IPS DF 4.7 (cell line): ENCODE results near the gene FSHR.

Source experiments
- DNase-seq: peaks from one replicate; pipeline ENCODE4 v3.0.0-alpha.2; 2013; ENCODE audit warnings: low spot score; ENCODE audit errors: extremely low read depth

FSHR gene

DNA sequence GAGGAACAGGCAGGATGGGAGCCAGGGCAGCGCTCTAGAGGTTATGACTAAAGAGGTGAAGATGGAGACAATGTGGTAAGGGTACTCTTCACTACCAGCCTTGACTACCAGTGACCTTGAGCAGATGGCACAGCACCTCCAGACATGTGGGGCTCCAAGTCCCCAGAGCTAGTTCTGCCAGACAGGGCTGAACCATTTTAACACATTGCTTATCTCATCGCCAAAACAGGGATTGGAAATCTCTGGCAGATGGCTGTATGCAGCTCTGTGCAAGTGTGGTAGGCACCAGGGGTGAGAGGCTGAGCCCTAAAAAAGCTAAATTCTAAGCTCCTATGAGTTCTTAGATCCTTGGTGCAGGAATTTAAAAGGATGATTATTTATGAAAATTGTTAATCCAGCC is 41.3 kb downstream of the FSHR start:
- DNase-seq, result no peak

DNA sequence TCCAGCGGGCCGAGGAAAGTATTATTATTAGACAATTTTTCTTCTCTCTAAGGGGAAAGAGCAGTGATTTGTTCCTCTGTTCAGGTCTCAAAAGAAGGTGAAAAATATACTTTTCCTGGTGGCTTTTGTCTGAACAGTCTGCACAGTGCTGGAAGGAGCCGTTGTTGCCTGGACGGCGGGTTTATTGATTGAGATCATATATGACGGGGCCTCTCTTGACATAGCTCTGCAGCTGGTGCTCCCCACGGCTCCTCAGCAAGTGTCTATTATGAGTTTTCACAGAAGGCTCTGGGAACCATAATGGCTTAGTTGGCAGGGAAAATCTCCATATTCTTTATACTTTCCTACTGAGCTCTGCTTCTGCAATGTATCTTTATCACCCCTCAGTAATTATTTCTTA is 42.9 kb downstream of the FSHR start:
- no peak for DNase-seq

DNA sequence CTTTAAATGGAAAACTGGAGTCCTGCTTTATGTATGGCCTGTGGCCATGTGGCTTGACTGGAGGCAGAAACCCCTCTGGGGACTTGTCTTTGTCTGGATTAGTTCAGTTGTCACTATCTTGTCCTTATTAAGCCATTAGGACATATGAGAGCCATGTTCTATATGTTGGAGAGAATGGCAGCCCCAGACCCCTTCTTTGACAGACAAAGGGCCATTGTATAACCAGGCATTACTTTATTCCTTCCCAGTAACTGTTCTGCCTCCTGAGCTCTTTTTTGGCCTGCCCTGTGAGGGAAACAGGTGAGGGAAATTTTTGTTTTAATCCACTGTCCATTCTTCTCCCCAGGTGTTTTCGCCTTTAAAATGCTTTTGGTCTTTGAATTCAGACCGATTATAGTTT is 43.3 kb downstream of the FSHR start:
- DNase-seq, result no peak

DNA sequence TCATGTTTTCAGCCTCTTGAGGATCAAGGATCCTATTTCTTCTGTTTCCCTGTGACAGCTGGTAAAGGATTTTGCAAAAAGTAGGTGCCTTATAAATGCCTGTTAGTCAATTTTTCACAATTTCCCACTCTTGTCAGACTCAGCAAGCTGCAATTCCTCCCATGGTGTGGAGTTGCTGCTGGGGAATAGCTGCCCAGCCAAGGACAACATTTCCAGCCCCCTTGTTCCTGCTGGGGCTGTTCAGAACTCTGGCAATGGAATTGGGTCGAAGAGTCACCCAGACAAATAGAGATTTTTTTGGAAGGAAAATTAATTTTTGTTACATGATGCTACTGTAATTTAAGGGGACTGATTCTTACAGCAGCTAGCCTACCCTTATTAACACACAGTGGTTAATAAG is 43.7 kb downstream of the FSHR start:
- no peak for DNase-seq

DNA sequence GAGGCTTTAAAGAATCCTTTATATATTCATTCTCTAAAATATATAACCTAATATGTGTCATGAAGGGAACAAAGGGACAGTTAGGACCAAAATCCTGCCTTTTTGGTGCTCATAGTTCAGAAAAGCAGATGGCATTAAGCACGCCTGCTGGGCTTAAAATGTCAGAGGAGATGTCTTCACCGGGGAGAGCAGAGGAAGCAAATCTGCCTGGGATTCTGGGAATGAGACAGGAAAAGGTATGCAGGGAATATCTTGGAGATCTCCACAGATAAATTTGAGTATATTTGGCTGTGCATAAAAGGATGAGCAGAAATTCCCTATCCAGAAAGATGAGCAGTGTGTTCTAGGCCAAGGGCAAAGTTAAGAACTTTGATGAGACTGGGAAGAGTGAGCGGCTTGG is 45.5 kb downstream of the FSHR start:
- DNase-seq, result no peak

DNA sequence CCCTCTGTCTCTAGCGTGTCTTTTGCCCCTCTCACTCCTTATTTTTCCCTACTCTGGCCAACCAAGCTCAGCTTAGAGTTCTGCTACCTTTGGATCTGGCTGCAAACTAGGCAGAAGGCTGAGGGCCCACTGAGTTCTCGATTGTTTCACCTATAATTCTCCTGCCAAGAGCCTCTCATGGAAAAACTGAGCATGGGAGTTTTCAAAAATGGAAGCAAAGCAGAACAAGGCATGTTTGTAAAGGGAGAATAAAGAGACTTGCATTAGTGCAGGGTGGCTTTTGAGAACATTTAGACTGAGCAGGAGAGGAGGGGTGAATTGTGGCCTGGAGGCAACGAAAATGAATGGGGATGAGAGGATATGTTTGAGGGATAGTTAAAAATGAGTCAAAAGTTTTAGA is 45.9 kb downstream of the FSHR start:
- DNase-seq, result no peak

DNA sequence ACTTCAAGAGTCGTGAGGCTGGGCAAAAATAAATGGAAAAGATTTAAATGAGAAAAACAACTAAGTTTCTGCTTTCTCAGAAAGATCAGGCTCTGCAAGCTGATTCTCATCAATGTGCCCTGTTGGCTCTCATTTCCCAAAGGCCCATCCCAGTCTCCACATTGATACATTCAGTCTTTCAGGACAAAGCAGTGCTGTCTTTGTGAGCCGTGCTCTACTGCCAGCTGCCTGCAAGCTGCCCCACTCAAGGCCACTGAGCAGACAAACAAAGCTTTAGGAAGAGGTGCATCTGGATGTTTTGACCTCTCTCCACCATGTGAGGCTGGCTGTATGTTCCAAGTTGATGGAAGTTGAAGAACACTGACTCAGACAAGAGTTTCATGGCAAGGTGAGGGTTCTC is 48.8 kb downstream of the FSHR start:
- DNase-seq, result no peak

DNA sequence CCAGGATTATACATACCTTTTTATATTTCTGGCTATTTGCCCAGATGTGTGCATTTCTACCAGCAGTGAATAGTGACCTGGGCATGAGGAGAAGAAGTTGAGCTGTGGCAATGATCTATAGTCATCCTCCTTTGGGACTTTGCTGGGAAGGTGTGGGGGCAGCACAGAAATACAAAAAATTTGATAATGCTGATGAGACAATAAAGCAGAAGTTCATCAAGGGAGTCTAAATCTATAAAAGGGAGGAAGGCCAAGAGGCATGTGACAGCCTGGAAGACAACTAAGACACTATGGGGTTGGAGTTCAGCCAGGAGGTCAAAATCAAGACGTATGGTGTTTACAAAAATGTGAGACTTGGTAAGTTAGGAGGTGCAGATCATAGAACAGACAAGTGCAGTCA is 52.2 kb downstream of the FSHR start:
- DNase-seq, result no peak

DNA sequence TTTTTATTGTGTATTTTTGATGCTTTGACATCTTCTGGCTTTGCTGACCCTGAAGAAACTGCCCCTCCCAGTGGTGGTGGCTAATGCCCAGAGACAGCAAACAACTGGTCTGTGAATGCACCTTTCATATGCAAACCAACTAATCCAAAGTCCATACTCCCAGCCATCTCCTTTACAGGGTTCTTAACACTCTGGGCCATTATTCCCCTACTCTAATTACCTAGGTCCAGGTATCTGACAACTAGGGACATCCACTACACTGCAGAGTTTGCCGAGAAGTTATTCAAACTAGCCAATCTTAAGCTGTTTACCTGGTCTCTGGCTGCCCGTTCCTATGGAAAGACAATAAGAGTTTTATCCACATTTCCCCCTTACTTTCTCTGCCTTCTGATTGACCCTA is 73.6 kb downstream of the FSHR start:
- peak; percentile 58 for DNase-seq

DNA sequence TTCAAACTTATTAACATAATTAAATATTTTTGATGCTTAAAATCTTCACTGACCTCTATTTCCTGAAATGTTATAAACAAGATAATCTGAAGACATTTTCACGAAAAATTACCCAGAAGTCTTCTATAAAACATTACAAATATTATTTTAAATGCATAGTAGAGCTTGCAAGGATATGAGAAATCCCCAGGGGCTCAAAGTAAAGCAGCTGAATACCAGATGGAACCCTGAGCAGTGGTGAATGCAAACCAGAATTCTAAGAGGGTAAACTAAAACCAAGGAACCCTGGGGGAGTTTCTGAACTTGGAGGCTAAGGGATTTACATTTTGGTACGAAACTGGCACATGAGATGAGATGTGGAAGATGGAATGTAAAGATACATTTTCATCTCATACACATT is 83.6 kb downstream of the FSHR start:
- no peak for DNase-seq

DNA sequence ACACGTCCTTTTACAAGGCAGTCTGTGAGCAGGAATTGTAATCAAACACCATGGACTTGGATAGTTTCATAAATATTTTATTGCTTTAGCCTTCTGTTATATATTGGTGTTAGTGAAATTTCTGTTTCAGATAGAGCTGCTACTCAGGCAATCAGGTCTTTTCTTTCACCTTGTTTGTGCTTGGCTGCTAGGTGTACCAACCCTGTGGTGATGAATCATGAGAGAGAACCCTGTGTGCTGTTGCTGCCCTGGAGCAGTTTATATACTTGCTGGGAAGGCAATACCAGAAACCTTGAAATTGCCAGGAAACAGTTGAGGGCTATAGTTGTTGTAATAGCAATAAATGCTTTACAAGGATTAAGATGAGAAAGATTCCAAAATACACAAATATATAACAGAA is 84.5 kb downstream of the FSHR start:
- DNase-seq, result no peak

DNA sequence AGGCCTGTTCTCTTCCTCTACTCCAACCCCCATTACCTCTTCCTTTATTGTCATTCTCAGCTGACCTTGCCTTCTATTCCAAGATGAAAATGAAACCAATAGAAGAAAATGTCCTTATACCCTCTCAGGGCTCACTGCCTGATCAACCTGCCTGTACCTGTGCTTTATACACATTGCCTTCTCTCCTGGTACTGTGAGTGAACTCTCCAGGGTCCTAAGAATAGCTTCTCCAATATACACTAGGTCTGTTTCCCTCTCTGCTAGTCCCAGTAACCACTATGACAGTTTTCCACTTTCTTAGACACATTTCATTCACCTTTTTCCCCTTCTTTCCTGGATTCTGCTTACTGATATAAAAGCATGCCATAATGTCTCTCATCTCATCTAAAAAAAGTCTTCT is 85.7 kb downstream of the FSHR start:
- no peak for DNase-seq

DNA sequence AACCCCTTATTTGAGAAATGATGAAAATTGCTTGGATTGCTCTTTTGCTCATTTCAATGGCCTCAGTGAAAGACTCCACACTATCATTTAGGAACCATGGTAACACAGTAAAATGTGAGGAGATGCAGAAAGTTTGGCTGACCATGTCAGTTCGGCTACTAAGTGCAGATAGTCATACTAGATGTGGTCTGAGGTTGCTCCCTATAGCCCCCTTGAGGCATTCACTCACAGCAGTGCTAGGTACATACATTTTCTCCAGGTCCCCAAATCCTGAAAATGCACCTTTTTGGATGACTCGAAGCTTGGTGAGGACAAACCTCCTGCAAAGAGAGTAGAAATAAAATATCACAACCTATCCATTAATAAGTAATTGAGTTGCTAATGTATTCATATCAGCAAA is 86.3 kb downstream of the FSHR start:
- DNase-seq, result no peak

DNA sequence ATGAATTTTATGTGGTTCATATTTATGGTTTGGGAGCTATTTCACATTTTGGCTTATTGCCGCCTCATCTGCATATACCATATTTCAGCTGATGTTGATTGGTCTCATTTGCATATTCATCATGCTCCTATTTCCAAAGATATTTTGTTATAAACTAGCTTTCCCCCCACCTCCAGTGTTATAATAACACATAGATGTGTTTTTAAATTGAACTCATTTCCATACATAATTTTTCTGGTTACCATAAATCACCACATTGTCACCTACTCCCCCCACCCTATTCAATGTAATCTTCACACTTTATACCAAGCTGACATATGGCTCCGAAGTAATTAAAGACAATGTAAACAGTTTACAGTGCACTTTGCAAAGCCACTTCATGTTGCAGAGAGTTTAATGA is 101.2 kb downstream of the FSHR start:
- DNase-seq, result no peak

DNA sequence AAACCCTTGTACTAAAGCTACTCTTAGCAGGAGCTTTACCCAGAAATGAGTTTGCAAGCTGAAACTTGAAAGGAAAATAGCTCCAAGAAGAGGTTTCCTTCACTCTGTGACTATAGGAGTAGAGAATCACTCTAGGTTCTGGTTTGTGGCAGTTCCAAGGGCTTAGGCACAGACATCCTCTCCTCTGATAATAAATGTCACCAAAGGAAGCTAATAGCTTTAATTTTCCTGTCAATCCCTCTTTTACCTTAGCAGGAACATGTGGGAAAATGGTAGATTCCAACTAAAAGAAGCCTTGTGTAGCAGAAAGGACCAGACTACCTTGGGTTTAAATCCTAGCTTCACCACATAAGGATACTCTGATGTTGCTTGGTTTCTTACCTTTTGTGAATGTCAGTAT is 104.0 kb downstream of the FSHR start:
- DNase-seq, result no peak

DNA sequence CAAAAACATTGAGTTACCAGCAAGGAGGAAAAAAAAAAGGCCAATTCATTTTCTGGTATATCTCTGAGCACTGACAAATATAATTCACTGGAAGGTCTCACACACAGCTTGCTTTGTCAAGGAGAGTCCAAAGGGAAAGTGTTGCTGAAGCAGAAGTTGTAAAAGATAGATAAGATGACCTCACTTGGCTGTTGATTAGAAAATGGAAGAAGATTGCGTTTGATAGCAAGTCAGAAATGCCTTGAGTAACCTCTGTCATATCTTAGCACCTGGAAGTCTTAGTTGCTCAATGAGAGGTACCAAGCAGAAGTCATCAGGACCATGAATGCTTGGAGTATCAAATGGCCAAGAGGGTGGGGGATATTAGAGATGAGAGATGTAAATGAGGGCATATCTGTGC is 105.2 kb downstream of the FSHR start:
- DNase-seq, result no peak

DNA sequence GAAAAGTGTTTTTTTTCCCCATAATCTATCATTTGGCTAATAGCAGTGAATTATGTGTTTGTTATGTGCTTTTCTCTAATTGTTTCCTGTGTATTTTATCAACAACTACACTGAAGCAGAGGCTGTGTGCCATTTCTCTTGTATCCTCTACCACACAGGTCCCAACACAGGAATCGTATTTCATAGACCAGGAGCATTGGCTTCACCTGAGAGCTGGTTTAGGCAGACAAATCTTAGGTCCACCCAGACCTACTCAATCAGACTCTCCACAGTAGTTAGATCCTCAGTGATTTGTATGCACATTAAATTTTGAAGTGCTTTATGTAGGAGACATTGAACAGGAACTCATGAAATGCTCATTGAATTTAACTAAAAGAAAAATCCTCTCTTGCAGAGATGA is 109.2 kb downstream of the FSHR start:
- DNase-seq, result no peak

DNA sequence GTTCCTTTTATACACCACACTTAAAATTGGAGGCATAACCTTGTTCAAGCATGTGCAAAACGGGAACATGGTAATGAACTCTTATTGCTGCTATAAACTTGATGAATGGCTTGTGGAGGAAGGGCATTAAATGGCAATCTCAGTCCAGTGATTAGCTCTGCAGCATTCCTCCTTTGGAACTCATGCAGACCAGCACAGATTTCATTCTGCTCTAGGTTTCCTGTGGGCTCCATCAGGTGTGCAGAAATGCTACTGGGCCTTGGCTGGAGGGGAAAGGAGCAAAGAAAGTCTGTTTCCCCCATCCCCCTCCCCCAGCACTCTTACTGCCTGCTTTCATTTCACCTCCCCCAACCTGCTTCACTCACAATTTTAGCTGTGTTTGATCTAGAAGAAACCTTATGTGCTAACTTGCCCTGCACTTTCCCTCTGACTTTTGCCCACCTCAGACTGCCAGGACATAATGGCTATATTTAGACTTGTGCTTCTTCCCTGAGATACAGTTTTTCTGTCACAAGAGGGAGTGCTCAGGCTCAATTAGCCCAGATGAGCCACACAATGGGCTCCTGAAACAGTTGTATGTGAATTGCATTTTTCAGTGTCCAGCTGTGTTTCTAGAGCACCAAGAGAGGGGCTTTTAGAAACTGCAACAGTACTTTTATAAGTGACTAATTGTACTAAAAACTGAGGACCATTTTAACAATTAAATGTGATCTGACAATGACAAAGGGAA is 109.8 kb downstream of the FSHR start:
- DNase-seq, result no peak

DNA sequence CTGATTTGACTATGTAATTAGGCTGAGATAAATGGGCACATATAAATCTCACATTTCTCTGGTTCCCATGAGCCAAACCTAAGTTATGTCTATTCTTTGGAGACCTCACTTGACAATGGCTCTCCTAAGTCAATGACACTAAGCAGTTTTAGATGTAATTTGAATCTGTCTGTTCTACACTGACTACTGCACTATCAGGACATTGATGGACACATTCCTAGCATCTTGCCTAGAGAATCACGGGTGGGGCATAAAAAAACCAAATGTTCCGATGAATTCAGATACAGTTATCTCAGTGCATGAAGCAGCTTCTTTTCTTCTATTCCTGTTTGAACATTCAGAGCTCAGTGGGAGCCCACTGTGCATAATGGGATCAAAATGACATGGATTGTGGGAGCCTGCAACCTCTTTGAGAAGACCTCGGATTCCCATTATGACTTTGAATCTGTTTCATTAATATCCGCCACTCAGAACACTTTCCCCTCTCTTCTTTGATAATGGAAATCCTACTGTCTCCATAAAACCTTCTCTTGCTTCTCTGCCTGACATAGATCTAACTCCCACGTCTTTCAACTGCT is 110.8 kb downstream of the FSHR start:
- DNase-seq, result no peak

DNA sequence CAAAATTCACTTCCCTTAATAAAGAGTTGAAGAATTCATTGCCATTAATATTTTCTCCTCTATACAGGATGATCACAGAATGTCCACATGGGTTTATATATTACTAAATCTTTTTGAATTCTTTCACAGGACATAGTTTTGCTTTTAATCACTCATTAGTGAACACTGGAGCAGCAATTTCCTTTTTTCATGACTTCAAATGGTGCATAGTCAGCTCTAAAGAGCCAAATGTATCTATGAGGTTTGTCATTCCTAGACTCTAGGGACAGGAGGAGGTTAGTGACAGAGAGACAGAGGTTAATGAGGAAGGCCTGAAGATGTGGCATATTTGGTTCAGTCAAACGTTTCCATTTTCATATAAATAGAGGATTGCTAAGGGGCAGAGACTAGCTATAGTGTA is 111.8 kb downstream of the FSHR start:
- no peak for DNase-seq

DNA sequence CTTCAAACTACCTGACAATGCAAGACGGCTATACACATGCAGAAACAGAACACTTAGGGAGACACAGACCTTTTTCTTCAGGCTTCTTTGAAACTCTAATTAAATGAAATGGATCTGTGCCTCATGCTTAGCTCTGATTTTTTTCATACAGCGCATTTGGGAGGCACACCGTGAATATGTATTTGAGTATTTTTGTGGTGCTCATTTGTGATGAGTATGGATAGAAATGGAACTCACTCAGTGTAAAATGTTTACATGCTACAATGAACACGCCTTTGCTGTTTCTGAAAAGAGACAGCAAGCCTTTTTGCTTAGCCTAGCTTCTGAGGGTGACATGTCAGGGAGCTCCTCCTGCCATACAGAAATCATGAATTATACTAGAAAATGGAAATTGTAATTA is 113.3 kb downstream of the FSHR start:
- no peak for DNase-seq

DNA sequence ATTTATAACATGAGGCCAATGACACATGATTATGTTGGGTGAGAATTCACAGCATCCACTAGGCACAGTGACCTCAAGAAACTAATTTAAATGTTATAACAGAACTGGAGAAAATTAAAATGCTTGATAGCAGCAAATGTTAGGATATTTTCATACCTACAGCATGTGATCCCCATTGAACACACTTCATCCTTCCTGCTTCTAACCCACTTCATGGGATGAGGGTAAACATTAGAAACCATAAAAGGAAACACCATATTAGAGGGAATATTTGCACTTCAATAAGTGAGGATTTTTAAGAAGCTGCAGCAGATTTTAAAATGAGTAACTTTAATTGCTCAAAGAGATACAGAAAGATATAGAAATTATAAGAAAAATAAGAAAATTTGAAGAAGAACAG is 117.1 kb downstream of the FSHR start:
- no peak for DNase-seq

DNA sequence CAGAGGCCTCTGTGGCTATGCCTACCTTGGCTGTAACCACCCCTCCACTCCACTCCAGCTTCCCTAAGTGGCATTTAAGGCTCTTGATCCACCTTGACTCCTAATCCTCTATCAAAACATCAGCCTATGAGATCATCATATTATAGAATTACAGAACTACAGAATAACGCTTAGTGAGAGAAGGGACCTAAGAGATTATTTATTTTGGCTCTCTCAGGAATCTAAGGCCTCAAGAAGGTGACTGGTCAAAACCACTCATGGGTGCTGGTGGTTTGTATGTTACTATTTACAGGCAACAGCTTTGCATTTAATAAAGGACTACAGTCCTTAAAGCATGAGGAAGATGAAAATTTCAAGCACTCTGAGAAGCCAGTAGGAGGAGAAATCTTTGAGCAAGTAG is 118.8 kb downstream of the FSHR start:
- no peak for DNase-seq
